GM12878 (cell line): ENCODE results near the gene LASP1. TPM values are rescaled to one million over a fixed set of nuclear protein-coding genes. Genes with fewer than 3 reads are reported as not detected.

ENCODE experiments used
- CBX5 ChIP-seq: sonication (generic); IDR thresholded peaks from 2 replicates; pipeline ENCODE4 v1.6.1; 2016; ENCODE audit warnings: low read depth, moderate library complexity, mild to moderate bottlenecking, inconsistent platforms
- DPF2 ChIP-seq: fragments of 450-650 bp; IDR thresholded peaks from 2 replicates; pipeline ENCODE4 v1.6.1; 2017; ENCODE audit warnings: mild to moderate bottlenecking
- FOS ChIP-seq: IDR thresholded peaks from 3 replicates; pipeline ENCODE4 v1.6.1; 2011; ENCODE audit warnings: borderline replicate concordance; ENCODE audit not compliant: insufficient read length; ENCODE audit errors: extremely low read depth
- POLR2AphosphoS5 ChIP-seq: IDR thresholded peaks from 2 replicates; pipeline ENCODE4 v1.6.1; 2011; ENCODE audit warnings: mild to moderate bottlenecking, low read length, inconsistent platforms
- SMC3 ChIP-seq: IDR thresholded peaks from 2 replicates; pipeline ENCODE4 v1.6.1; 2011; ENCODE audit warnings: low read length, improper control_type of control experiment, borderline replicate concordance
- polyA plus RNA-seq, 11 experiments: library from polyadenylated mRNA; depleted of rRNA in 4 of 11; unstranded in 6 of 11; stranded (reverse) in 5 of 11; fragments of >200 nt; fragmentation: Nextera tagmentation in 4 of 11; fragmentation: Illumina TruSeq in 1 of 11; extraction: Ambion mirVana in 4 of 11; extraction: Trizol in 1 of 11; gene quantifications; 1 replicate in 1 of 11; 2 replicates in 10 of 11; pipeline versions ENCODE4 v1.2.1 to v1.2.3, GENCODE V29; 2011 to 2016; ENCODE audit warnings: inconsistent platforms in 2 of 11, missing spikeins in 2 of 11, low read depth in 1 of 11
- total RNA-seq, 4 experiments: library from RNA; depleted of rRNA in 3 of 4; stranded (reverse); fragments of >200 nt in 3 of 4; fragmentation: Illumina TruSeq in 1 of 4; extraction: Trizol in 1 of 4; gene quantifications; 2 replicates each; pipeline versions ENCODE4 v1.2.1 to v1.2.3, GENCODE V29; 2013 to 2021
- TF ChIP-seq, protein P1 (sequence below): fragments of 450-650 bp; IDR thresholded peaks from 2 replicates; pipeline ENCODE4 v1.6.1; 2018; ENCODE audit warnings: mild to moderate bottlenecking, low read depth, moderate library complexity; ENCODE audit not compliant: partially characterized antibody
- TF ChIP-seq, protein P2 (sequence below): IDR thresholded peaks from 2 replicates; pipeline ENCODE4 v1.6.1; 2012; ENCODE audit warnings: low read depth, low read length, improper control_type of control experiment
- TF ChIP-seq, protein P3 (sequence below): fragments of 450-650 bp; IDR thresholded peaks from 2 replicates; pipeline ENCODE4 v1.6.1; 2017; ENCODE audit warnings: mild to moderate bottlenecking
- TF ChIP-seq, protein P4 (sequence below): IDR thresholded peaks from 2 replicates; pipeline ENCODE4 v1.6.1; 2012; ENCODE audit warnings: low read depth, low read length, improper control_type of control experiment
- TF ChIP-seq, protein P5 (sequence below): IDR thresholded peaks from 2 replicates; pipeline ENCODE4 v1.6.1; 2012; ENCODE audit warnings: low read length, inconsistent platforms

LASP1 gene
- total and polyA plus RNA-seq, 10 of the 15 experiments (the other 5 are each of a cell fraction or from before 2014, with no cell fraction given) = 21.0 to 114 (median 59.3) TPM

DNA sequence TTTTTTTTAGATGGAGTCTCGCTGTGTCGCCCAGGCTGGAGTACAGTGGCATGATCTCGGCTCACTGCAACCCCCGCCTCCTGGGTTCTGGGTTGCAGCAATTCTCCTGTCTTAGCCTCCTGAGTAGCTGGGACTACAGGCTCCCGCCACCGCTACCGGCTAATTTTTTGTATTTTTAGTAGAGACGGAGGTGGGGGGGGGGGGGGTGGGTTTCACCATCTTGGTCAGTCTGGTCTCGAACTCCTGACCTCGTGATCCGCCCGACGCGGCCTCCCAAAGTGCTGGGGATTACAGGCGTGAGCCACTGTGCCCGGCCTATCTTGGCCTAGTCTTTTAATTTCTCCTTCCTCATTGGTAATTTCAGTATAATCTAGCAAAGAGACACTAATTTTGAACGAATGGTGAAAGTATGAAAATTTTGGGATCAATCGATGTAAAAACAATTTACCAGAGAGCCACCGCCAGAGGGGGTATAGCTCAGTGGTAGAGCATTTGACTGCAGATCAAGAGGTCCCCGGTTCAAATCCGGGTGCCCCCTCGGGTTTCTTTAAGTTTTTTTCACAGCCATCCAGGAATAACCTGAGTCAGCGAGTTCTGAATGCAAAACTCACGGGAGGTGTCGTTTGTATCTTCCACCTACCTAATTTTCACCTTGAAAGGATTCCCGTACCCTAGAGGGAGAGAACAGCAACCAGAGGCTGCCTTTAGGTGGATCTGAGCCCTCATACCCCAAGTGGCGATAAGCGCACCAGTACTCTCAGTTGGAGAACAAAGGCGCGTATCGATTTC is 2.5 kb upstream of the LASP1 start (continued):
- TF ChIP-seq, protein P1, sequence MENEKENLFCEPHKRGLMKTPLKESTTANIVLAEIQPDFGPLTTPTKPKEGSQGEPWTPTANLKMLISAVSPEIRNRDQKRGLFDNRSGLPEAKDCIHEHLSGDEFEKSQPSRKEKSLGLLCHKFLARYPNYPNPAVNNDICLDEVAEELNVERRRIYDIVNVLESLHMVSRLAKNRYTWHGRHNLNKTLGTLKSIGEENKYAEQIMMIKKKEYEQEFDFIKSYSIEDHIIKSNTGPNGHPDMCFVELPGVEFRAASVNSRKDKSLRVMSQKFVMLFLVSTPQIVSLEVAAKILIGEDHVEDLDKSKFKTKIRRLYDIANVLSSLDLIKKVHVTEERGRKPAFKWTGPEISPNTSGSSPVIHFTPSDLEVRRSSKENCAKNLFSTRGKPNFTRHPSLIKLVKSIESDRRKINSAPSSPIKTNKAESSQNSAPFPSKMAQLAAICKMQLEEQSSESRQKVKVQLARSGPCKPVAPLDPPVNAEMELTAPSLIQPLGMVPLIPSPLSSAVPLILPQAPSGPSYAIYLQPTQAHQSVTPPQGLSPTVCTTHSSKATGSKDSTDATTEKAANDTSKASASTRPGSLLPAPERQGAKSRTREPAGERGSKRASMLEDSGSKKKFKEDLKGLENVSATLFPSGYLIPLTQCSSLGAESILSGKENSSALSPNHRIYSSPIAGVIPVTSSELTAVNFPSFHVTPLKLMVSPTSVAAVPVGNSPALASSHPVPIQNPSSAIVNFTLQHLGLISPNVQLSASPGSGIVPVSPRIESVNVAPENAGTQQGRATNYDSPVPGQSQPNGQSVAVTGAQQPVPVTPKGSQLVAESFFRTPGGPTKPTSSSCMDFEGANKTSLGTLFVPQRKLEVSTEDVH = peak; percentile 39
- TF ChIP-seq, protein P2, sequence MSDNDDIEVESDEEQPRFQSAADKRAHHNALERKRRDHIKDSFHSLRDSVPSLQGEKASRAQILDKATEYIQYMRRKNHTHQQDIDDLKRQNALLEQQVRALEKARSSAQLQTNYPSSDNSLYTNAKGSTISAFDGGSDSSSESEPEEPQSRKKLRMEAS = no peak
- TF ChIP-seq DPF2 (0 out of 2 replicates have a peak, but pooled peaks have one; percentile 41), CBX5 (peak; percentile 20; the same call in 1 of the 2 replicates), FOS (no peak), SMC3 (no peak), POLR2AphosphoS5 (no peak)
- TF ChIP-seq, protein P3, sequence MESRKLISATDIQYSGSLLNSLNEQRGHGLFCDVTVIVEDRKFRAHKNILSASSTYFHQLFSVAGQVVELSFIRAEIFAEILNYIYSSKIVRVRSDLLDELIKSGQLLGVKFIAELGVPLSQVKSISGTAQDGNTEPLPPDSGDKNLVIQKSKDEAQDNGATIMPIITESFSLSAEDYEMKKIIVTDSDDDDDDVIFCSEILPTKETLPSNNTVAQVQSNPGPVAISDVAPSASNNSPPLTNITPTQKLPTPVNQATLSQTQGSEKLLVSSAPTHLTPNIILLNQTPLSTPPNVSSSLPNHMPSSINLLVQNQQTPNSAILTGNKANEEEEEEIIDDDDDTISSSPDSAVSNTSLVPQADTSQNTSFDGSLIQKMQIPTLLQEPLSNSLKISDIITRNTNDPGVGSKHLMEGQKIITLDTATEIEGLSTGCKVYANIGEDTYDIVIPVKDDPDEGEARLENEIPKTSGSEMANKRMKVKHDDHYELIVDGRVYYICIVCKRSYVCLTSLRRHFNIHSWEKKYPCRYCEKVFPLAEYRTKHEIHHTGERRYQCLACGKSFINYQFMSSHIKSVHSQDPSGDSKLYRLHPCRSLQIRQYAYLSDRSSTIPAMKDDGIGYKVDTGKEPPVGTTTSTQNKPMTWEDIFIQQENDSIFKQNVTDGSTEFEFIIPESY = no peak
- TF ChIP-seq, protein P4, sequence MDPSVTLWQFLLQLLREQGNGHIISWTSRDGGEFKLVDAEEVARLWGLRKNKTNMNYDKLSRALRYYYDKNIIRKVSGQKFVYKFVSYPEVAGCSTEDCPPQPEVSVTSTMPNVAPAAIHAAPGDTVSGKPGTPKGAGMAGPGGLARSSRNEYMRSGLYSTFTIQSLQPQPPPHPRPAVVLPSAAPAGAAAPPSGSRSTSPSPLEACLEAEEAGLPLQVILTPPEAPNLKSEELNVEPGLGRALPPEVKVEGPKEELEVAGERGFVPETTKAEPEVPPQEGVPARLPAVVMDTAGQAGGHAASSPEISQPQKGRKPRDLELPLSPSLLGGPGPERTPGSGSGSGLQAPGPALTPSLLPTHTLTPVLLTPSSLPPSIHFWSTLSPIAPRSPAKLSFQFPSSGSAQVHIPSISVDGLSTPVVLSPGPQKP = no peak
- TF ChIP-seq, protein P5, sequence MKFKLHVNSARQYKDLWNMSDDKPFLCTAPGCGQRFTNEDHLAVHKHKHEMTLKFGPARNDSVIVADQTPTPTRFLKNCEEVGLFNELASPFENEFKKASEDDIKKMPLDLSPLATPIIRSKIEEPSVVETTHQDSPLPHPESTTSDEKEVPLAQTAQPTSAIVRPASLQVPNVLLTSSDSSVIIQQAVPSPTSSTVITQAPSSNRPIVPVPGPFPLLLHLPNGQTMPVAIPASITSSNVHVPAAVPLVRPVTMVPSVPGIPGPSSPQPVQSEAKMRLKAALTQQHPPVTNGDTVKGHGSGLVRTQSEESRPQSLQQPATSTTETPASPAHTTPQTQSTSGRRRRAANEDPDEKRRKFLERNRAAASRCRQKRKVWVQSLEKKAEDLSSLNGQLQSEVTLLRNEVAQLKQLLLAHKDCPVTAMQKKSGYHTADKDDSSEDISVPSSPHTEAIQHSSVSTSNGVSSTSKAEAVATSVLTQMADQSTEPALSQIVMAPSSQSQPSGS = peak; percentile 48; the same call in 1 of the 2 replicates
- TF ChIP-seq, all 136 proteins: peak for 32
